Esophagus muscularis mucosa (tissue), 4 donors: ENCODE measurements around the gene THNSL1. TPM values are rescaled to one million over a fixed set of nuclear protein-coding genes. Genes with fewer than 3 reads are reported as not detected.

Source experiments
- DNase-seq: peaks from one replicate; pipeline ENCODE4 v3.0.0-alpha.2; 2017; ENCODE audit errors: extremely low spot score
- H3K27ac ChIP-seq, 4 donors: fragments of 200-600 bp; sonication (generic); replicated peaks in 1 of 4; 1 replicate in 3 of 4; 2 replicates in 1 of 4; pipeline ENCODE4 v1.5.1; 2016 to 2019; ENCODE audit warnings: mild to moderate bottlenecking in 1 of 4
- H3K27me3 ChIP-seq, 4 donors: fragments of 200-600 bp; sonication (generic); one replicate each; pipeline versions ENCODE4 v1.5.1 to v1.6.0; 2016 to 2019
- H3K36me3 ChIP-seq, 4 donors: fragments of 200-600 bp; sonication (generic); one replicate each; pipeline ENCODE4 v1.5.1; 2016 to 2019
- H3K4me1 ChIP-seq, 4 donors: fragments of 200-600 bp; sonication (generic); one replicate each; pipeline ENCODE4 v1.5.1; 2016 to 2019
- H3K4me3 ChIP-seq, 4 donors: fragments of 200-600 bp; sonication (generic); 1 replicate in 2 of 4; 2 replicates in 2 of 4; pipeline ENCODE4 v1.5.1; 2016 to 2019; ENCODE audit warnings: mild to moderate bottlenecking in 4 of 4, moderate library complexity in 1 of 4
- H3K9me3 ChIP-seq, 4 donors: fragments of 200-600 bp; sonication (generic); 1 replicate in 3 of 4; 2 replicates in 1 of 4; pipeline ENCODE4 v1.5.1; 2016 to 2019
- EP300 ChIP-seq: sonication (generic); formaldehyde crosslinking; IDR thresholded peaks from one replicate; pipeline ENCODE4 v1.6.1; 2017; ENCODE audit warnings: antibody characterized with exemption
- POLR2A ChIP-seq: fragments of 450-650 bp; IDR thresholded peaks from one replicate; pipeline ENCODE4 v1.6.1; 2017; ENCODE audit warnings: antibody characterized with exemption, moderate library complexity, mild to moderate bottlenecking, low read depth
- POLR2AphosphoS5 ChIP-seq, 2 donors: sonication (generic); formaldehyde crosslinking; IDR thresholded peaks; one replicate each; pipeline ENCODE4 v1.6.1; 2017; ENCODE audit warnings: antibody characterized with exemption in 2 of 2
- WGBS: methylation state at CpG from one replicate; pipeline ENCODE4 v1.1.5; 2018; 5-methylcytosine and 5-hydroxymethylcytosine counted together
- intact Hi-C: fragments of 100-400 bp; cut with DNase I; formaldehyde crosslinking; loops from one replicate; pipeline ENCODE4 v1.15.1; 2023
- total RNA-seq, 4 donors: library from RNA; depleted of rRNA; stranded (reverse); fragments of >200 nt; gene quantifications; one replicate each; pipeline versions ENCODE4 v1.1.0 to v1.2.1, GENCODE V29; 2016
- TF ChIP-seq, protein P1 (sequence below), 3 experiments: fragments of 200-600 bp in 2 of 3; fragments of 450-650 bp in 1 of 3; sonication (generic) in 2 of 3; IDR thresholded peaks; one replicate each; pipeline ENCODE4 v1.5.1; 2017 to 2019; ENCODE audit warnings: antibody characterized with exemption in 3 of 3, mild to moderate bottlenecking in 2 of 3, moderate library complexity in 1 of 3

The THNSL1 gene
- total RNA-seq, 4 donors from 2014 or later, result 0.65 to 1.1 (median 0.75) TPM

DNA sequence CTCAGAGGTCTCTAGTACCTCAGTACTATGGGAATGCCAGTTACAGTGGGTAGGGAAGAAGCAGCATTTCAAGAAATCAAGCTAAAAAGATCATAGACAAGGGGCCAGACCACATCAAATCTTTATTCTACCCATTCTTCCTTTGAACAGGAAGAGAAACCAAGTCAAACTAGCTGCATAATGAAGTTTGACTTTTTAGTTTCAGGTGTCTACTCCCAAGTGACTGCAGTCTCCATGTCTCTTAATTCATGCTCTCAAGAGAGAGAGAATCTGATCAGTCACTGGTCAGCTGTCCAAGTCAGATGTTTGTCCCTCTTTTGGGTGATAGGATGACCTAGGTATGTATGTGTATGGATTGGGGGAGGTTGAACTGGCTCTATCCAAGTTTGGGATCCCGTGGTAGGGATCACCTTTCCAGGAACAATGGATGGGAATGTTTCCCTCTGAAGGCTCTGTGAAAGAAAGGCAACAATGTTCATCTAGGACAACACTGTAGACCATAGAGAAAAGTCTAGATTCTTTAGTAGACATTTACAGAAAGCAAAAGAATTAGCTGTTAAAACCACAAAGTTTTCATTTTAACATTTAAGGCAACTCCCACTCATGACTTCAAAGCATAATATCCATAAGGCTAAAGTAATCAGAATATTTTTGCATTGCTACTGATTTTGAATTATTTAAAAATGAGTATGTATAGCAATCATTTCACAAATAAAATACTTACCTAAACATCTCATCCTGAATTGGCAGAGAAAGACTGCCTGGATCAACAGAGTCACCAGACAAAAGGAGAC is 33.9 kb upstream of the THNSL1 start:
- intact Hi-C loops, result no loop called here
- 92% methylated on average over 1 of the region's 1 CpG for WGBS
- TF ChIP-seq EP300 (no peak), POLR2AphosphoS5 (IDR thresholded peaks at IDR 0.05) (no peak), POLR2A (no peak)
- TF ChIP-seq, protein P1, sequence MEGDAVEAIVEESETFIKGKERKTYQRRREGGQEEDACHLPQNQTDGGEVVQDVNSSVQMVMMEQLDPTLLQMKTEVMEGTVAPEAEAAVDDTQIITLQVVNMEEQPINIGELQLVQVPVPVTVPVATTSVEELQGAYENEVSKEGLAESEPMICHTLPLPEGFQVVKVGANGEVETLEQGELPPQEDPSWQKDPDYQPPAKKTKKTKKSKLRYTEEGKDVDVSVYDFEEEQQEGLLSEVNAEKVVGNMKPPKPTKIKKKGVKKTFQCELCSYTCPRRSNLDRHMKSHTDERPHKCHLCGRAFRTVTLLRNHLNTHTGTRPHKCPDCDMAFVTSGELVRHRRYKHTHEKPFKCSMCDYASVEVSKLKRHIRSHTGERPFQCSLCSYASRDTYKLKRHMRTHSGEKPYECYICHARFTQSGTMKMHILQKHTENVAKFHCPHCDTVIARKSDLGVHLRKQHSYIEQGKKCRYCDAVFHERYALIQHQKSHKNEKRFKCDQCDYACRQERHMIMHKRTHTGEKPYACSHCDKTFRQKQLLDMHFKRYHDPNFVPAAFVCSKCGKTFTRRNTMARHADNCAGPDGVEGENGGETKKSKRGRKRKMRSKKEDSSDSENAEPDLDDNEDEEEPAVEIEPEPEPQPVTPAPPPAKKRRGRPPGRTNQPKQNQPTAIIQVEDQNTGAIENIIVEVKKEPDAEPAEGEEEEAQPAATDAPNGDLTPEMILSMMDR (IDR thresholded peaks at IDR 0.05), result no peak
- Histone ChIP-seq H3K27ac (no peak overlapping the region), H3K4me1 (peaks cover 0 to 9% (median 0%) of the 10 kb centered on the region in 4 donors), H3K4me3 (no peak overlapping the region), H3K9me3 (no peaks in the 10 kb centered on the region), H3K36me3 (no peaks in the 10 kb centered on the region), H3K27me3 (no peaks in the 10 kb centered on the region)
- no peak for DNase-seq

DNA sequence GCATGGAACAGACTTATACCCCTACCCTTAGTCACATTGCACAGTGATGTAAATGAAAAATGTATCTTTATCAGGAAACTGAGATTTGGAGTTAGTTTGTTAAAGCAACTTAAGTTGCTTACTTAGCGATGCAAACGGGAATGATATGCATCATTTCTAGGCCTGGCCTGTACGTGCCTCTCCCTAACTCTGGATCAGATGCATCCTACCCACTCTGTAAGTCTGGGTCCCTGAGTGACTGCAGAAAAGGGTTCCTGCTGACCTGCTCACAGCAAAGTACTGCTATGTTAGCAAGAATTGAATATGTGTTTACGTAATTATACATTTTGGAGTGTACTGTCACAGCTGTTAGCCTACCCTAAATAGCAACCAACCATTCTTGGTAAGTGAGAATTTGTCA is 33.3 kb upstream of the THNSL1 start:
- no peaks in the 10 kb centered on the region for H3K27me3 ChIP-seq
- 94% methylated on average over 4 of the region's 4 CpGs for WGBS
- H3K36me3 ChIP-seq, result no peaks in the 10 kb centered on the region
- no peak for DNase-seq
- no peak overlapping the region for H3K27ac ChIP-seq
- intact Hi-C loops, result no loop called here
- H3K4me1 ChIP-seq, result peaks cover 0 to 9% (median 0%) of the 10 kb centered on the region in 4 donors
- H3K4me3 ChIP-seq, result no peak overlapping the region
- no peaks in the 10 kb centered on the region for H3K9me3 ChIP-seq
- TF ChIP-seq, protein P1 (IDR thresholded peaks at IDR 0.05), result no peak
- no peak for TF ChIP-seq POLR2AphosphoS5 (IDR thresholded peaks at IDR 0.05)
- TF ChIP-seq POLR2A, result no peak
- TF ChIP-seq EP300, result no peak

DNA sequence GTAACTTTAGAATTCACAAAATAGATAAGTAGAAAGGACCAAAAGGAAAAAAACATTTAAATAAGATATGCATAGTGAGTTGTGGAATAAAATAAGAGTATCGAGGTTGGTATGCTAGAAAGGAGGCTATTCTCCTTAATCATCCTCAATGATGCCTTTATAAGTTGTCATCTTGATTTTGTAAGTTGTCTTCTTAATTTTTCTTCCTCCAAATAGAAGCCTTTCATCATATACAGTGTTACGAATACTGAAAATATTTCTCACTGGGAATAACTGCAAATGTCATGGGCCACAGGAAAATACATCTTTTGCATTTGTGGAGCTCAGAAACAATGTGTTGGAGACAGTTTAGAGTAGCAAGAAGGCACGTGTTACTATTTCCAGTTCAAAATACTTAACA is 32.5 kb upstream of the THNSL1 start:
- Histone ChIP-seq H3K9me3 (no peaks in the 10 kb centered on the region), H3K36me3 (no peaks in the 10 kb centered on the region), H3K27me3 (no peaks in the 10 kb centered on the region), H3K4me1 (peaks cover 0 to 9% (median 0%) of the 10 kb centered on the region in 4 donors), H3K27ac (no peak overlapping the region), H3K4me3 (no peak overlapping the region)
- no peak for DNase-seq
- intact Hi-C loops, result no loop called here
- TF ChIP-seq, protein P1 (IDR thresholded peaks at IDR 0.05), result no peak
- TF ChIP-seq POLR2A (no peak), POLR2AphosphoS5 (IDR thresholded peaks at IDR 0.05) (no peak), EP300 (no peak)
- 83% methylated on average over 3 of the region's 3 CpGs for WGBS

DNA sequence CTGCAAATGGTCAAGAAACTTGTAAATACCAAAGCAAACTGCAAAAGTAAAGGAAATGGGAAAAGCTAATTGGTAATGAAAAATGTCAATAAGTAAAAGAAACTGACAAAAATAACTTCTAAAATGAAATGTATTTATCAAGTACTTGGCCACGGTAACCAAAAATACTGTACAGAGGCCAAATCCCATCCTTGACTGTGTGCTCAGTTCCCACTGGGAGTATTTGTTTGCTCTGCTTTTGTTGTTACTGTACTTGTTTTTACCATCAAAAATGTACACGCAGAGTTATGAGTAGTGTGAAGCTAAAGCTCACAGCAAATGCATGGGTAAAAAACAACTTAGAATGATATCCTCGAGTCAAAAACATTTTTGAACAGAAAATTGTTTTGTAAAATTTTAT is 31.5 kb upstream of the THNSL1 start:
- intact Hi-C loops, result no loop called here

More for the DNA sequence above, 31.5 kb upstream of the THNSL1 start:
- 75% methylated on average over 3 of the region's 3 CpGs for WGBS
- Histone ChIP-seq H3K4me3 (no peak overlapping the region), H3K27ac (no peak overlapping the region), H3K36me3 (no peaks in the 10 kb centered on the region), H3K27me3 (no peaks in the 10 kb centered on the region), H3K9me3 (no peaks in the 10 kb centered on the region), H3K4me1 (peaks cover 0 to 9% (median 0%) of the 10 kb centered on the region in 4 donors)
- no peak for DNase-seq
- no peak for TF ChIP-seq EP300
- no peak for TF ChIP-seq POLR2A
- TF ChIP-seq, protein P1 (IDR thresholded peaks at IDR 0.05), result no peak
- TF ChIP-seq POLR2AphosphoS5 (IDR thresholded peaks at IDR 0.05), result no peak
